Stomach (tissue), 4 donors: ENCODE measurements around the gene GCNT3.

Experiments
- CTCF ChIP-seq, 7 experiments: fragments of 450-650 bp in 4 of 7; fragments of 200-600 bp in 3 of 7; sonication (generic) in 3 of 7; IDR thresholded peaks; one replicate each; pipeline ENCODE4 v1.5.1; 2016 to 2019; ENCODE audit warnings: antibody characterized with exemption in 7 of 7, control low read depth in 2 of 7, mild to moderate bottlenecking in 1 of 7
- EP300 ChIP-seq: sonication (generic); formaldehyde crosslinking; IDR thresholded peaks from one replicate; pipeline ENCODE4 v1.6.1; 2017; ENCODE audit warnings: antibody characterized with exemption
- POLR2A ChIP-seq, 4 donors: fragments of 450-650 bp; IDR thresholded peaks; one replicate each; pipeline ENCODE4 v1.6.1; 2016; ENCODE audit warnings: antibody characterized with exemption in 4 of 4, control low read depth in 2 of 4, mild to moderate bottlenecking in 1 of 4, moderate library complexity in 1 of 4
- POLR2AphosphoS5 ChIP-seq, 3 donors: sonication (generic); formaldehyde crosslinking; IDR thresholded peaks; one replicate each; pipeline ENCODE4 v1.6.1; 2016; ENCODE audit warnings: antibody characterized with exemption in 3 of 3

- TF ChIP-seq CTCF (IDR thresholded peaks at IDR 0.05) = no peak
- TF ChIP-seq EP300 = no peak
- no peak for TF ChIP-seq POLR2AphosphoS5 (IDR thresholded peaks at IDR 0.05)
- TF ChIP-seq POLR2A (IDR thresholded peaks at IDR 0.05) = no peak
Measured at GRCh38 chr15:59636184-59636583, 24.6 kb downstream of the GCNT3 start.
